K562 (cell line): ENCODE results near the gene ZNF618. TPM values are rescaled to one million over a fixed set of nuclear protein-coding genes. Genes with fewer than 3 reads are reported as not detected.

Source experiments
- ATAC-seq: fragments of 200-7000 bp; cut with Tn5 transposase; 3 replicates; pipeline ENCODE4 v1.9.1; 2020; ENCODE audit warnings: moderate library complexity
- BruUV-seq: library from RNA; stranded (reverse); fragments of 400-500 nt; replicated peaks from 2 replicates; lab custom pipeline; 2021; lab: Mats Ljungman, UMichigan
- CTCF ChIA-PET: fragments of 300-600 bp; formaldehyde crosslinking; extraction: SDS; loops from one replicate; lab custom pipeline; 2021; ENCODE audit warnings: low intra/inter-chr PET ratio; lab: Yijun Ruan, JAX
- POLR2A ChIA-PET: fragments of 300-600, 350-650 bp; sonication (Branson Sonifier 250); formaldehyde crosslinking; extraction: SDS; loops from one replicate; lab custom pipeline; 2021; ENCODE audit warnings: antibody characterized with exemption, inconsistent platforms; lab: Yijun Ruan, JAX
- DNase-seq, 4 experiments: peaks; one replicate each; pipeline versions ENCODE4 v3.0.0 to v3.0.0-alpha.2; 2011 to 2018; ENCODE audit warnings: low spot score in 3 of 4, mixed read lengths in 3 of 4; ENCODE audit errors: extremely low read depth in 1 of 4
- FAIRE-seq: peaks from 2 replicates; lab custom pipeline; 2011; peaks lifted over from hg19 to GRCh38; lab: Jason Lieb, UNC
- H2AFZ ChIP-seq: 2 replicates; pipeline ENCODE4 v1.6.0; 2011; ENCODE audit warnings: low read depth, low read length, control low read depth, inconsistent platforms
- H3K27ac ChIP-seq: fragments of 200-600 bp; 3 replicates; pipeline ENCODE4 v1.8.0; 2011; ENCODE audit warnings: low read depth, mild to moderate bottlenecking, control low read depth, inconsistent platforms, low read length, moderate library complexity, mixed read lengths; ENCODE audit errors: extremely low read depth
- H3K27me3 ChIP-seq, 2 experiments: fragments of 300-600 bp in 1 of 2; 2 replicates in 1 of 2; 3 replicates in 1 of 2; pipeline versions ENCODE4 v1.6.0 to v1.8.0; 2011; ENCODE audit warnings: inconsistent platforms in 2 of 2, low read length in 2 of 2, mild to moderate bottlenecking in 1 of 2, mixed read lengths in 1 of 2, moderate library complexity in 1 of 2; ENCODE audit not compliant: control insufficient read depth in 2 of 2, insufficient read depth in 2 of 2
- H3K36me3 ChIP-seq: fragments of 300-600 bp; 3 replicates; pipeline ENCODE4 v1.8.0; 2011; ENCODE audit warnings: mild to moderate bottlenecking, low read length, inconsistent platforms; ENCODE audit not compliant: control insufficient read depth, insufficient read depth
- H3K4me1 ChIP-seq, 2 experiments: fragments of 200-600 bp in 1 of 2; replicated peaks in 1 of 2; 2 replicates in 1 of 2; 3 replicates in 1 of 2; pipeline versions ENCODE4 v1.5.1 to v1.8.0; 2011; ENCODE audit warnings: inconsistent platforms in 2 of 2, low read length in 2 of 2, mild to moderate bottlenecking in 1 of 2, mixed read lengths in 1 of 2, moderate library complexity in 1 of 2; ENCODE audit not compliant: control insufficient read depth in 2 of 2, insufficient read depth in 2 of 2
- H3K4me2 ChIP-seq: 2 replicates; pipeline ENCODE4 v1.6.1; 2011; ENCODE audit warnings: low read length, control low read depth, inconsistent platforms, mixed read lengths; ENCODE audit not compliant: insufficient read depth
- H3K4me3 ChIP-seq: fragments of 200-600 bp; sonication (generic), shearing (Covaris generic); 2 replicates; pipeline ENCODE4 v1.5.1; 2016; ENCODE audit warnings: control low read depth, inconsistent platforms
- H3K79me2 ChIP-seq: fragments of 200-600 bp; 3 replicates; pipeline ENCODE4 v1.8.0; 2011; ENCODE audit warnings: low read length, inconsistent platforms; ENCODE audit not compliant: control insufficient read depth, insufficient read depth
- H3K9ac ChIP-seq, 2 experiments: 2 replicates each; pipeline versions ENCODE4 v1.6.0 to v1.6.1; 2011; ENCODE audit warnings: low read depth in 2 of 2, low read length in 2 of 2, control low read depth in 1 of 2, inconsistent platforms in 1 of 2, mild to moderate bottlenecking in 1 of 2, mixed read lengths in 1 of 2; ENCODE audit not compliant: insufficient read depth in 1 of 2
- H3K9me1 ChIP-seq: one replicate; pipeline ENCODE4 v1.6.0; 2011; ENCODE audit warnings: inconsistent platforms, mild to moderate bottlenecking, low read length, moderate library complexity; ENCODE audit not compliant: control insufficient read depth, insufficient read depth
- H3K9me3 ChIP-seq: replicated peaks from 2 replicates; pipeline ENCODE4 v1.5.1; 2011; ENCODE audit warnings: low read depth, low read length, inconsistent platforms; ENCODE audit not compliant: control insufficient read depth, insufficient read depth
- H4K20me1 ChIP-seq: replicated peaks from 2 replicates; pipeline ENCODE4 v1.6.1; 2011; ENCODE audit warnings: low read length, inconsistent platforms, mixed read lengths; ENCODE audit not compliant: control insufficient read depth, insufficient read depth
- EHMT2 ChIP-seq: fragments of 450-650 bp; IDR thresholded peaks from 2 replicates; pipeline ENCODE4 v1.6.1; 2018; ENCODE audit warnings: antibody characterized with exemption
- ETS2 ChIP-seq: IDR thresholded peaks from 2 replicates; pipeline ENCODE4 v1.6.1; 2016; ENCODE audit warnings: borderline replicate concordance, missing genetic modification characterization, mild to moderate bottlenecking, moderate library complexity, missing compliant biosample characterization; ENCODE audit not compliant: poor library complexity, severe bottlenecking
- KLF13 ChIP-seq: fragments of 450-650 bp; IDR thresholded peaks from 2 replicates; pipeline ENCODE4 v1.6.1; 2016; ENCODE audit warnings: missing genetic modification characterization, low read depth, mild to moderate bottlenecking, missing compliant biosample characterization, moderate library complexity, borderline replicate concordance
- MCM2 ChIP-seq: fragments of 450-650 bp; IDR thresholded peaks from 2 replicates; pipeline ENCODE4 v1.6.1; 2017; ENCODE audit warnings: low read depth, mild to moderate bottlenecking
- NCOA1 ChIP-seq: fragments of 450-650 bp; IDR thresholded peaks from 2 replicates; pipeline ENCODE4 v1.6.1; 2016; ENCODE audit warnings: low read depth
- NEUROD1 ChIP-seq: fragments of 150-350 bp; IDR thresholded peaks from 2 replicates; pipeline ENCODE4 v1.6.1; 2014; ENCODE audit warnings: borderline replicate concordance, low read length, low read depth; ENCODE audit not compliant: partially characterized antibody
- NFXL1 ChIP-seq: fragments of 450-650 bp; formaldehyde crosslinking; IDR thresholded peaks from 2 replicates; pipeline ENCODE4 v1.4.0; 2021; ENCODE audit warnings: mild to moderate bottlenecking
- RBM17 ChIP-seq: fragments of 200-400 bp; formaldehyde crosslinking; IDR thresholded peaks from 2 replicates; pipeline ENCODE4 v1.6.1; 2017; ENCODE audit warnings: low read depth, mild to moderate bottlenecking, low read length, borderline replicate concordance
- RBM34 ChIP-seq: fragments of 200-400 bp; formaldehyde crosslinking; IDR thresholded peaks from 2 replicates; pipeline ENCODE4 v1.6.1; 2018; ENCODE audit warnings: low read length, borderline replicate concordance; ENCODE audit not compliant: insufficient read depth
- YBX1 ChIP-seq: fragments of 450-650 bp; IDR thresholded peaks from 2 replicates; pipeline ENCODE4 v1.7.1; 2016; ENCODE audit warnings: mild to moderate bottlenecking
- WGBS: fragments of 100-300 bp; shearing (Covaris generic); methylation state at CpG from one replicate; pipeline ENCODE4 v1.1.6; 2016; ENCODE audit warnings: low coverage, mixed read lengths; ENCODE audit not compliant: insufficient coverage; ENCODE audit errors: missing lambda C conversion rate; 5-methylcytosine and 5-hydroxymethylcytosine counted together
- in situ Hi-C: fragments of 300-500 bp; cut with MboI; formaldehyde crosslinking; loops from 4 replicates; pipeline ENCODE4 v1.15.0; 2018; ENCODE audit warnings: inconsistent platforms, mixed read lengths
- intact Hi-C: fragments of 100-400 bp; cut with micrococcal nuclease; formaldehyde crosslinking; loops from 2 replicates; pipeline ENCODE4 v1.14.2; 2022
- polyA plus RNA-seq, 8 experiments: library from polyadenylated mRNA; depleted of rRNA in 4 of 8; stranded (reverse) in 5 of 8; unstranded in 3 of 8; fragments of >200 nt; fragmentation: Nextera tagmentation in 2 of 8; fragmentation: Illumina TruSeq in 1 of 8; extraction: Ambion mirVana in 2 of 8; extraction: Trizol in 1 of 8; gene quantifications; 2 replicates each; pipeline versions ENCODE4 v1.2.1 to v1.2.3, GENCODE V29; 2011 to 2014; ENCODE audit warnings: inconsistent platforms in 1 of 8, missing spikeins in 1 of 8
- total RNA-seq, 7 experiments: library from RNA; depleted of rRNA in 6 of 7; stranded (reverse); fragments of >200 nt in 6 of 7; fragmentation: Illumina TruSeq in 2 of 7; extraction: Trizol in 2 of 7; gene quantifications; 2 replicates each; pipeline versions ENCODE4 v1.2.1 to v1.2.3, GENCODE V29; 2011 to 2021; ENCODE audit warnings: low replicate concordance in 1 of 7
- TF ChIP-seq, protein P1 (sequence below), 2 experiments: fragments of 450-650 bp; formaldehyde crosslinking in 1 of 2; IDR thresholded peaks; 2 replicates each; pipeline versions ENCODE4 v1.4.0 to v1.6.1; 2014 to 2020; ENCODE audit warnings: mild to moderate bottlenecking in 2 of 2, borderline replicate concordance in 1 of 2, low read depth in 1 of 2

Gene ZNF618
- total and polyA plus RNA-seq, 9 of the 15 experiments (the other 6 are each of a cell fraction or from before 2014, with no cell fraction given): 0.08 to 13.7 (median 3.4) TPM

DNA sequence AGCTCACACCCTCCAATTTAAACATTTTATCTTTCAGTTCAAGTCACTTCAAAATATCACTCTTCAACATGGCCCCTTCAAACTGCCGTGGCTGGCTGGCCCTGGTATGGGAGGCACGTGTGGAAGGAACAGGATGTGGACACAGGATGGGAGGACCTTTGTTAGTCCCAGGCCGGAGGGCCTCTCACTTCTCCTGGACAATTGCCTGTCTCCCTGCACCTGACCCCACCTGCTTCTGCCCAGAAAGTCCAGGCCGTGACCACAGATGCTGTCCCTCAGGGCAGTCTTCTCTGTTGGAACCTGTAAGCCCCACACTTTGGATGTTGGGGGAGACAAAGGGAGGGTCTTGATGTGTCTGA lies 182.6 kb downstream of the ZNF618 start:
- H3K4me1 ChIP-seq: no peaks in the 10 kb centered on the region
- intact Hi-C loops (no loop called here), in situ Hi-C loops (no loop called here)
- H3K4me3 ChIP-seq: no peak overlapping the region
- H3K27ac ChIP-seq: no peak overlapping the region
- peaks cover 0 to 20% of the 10 kb centered on the region in 2 experiments; a peak in 3 of 5 replicates for H3K27me3 ChIP-seq
- H3K9me3 ChIP-seq: no peaks in the 10 kb centered on the region
- TF ChIP-seq, protein P1, sequence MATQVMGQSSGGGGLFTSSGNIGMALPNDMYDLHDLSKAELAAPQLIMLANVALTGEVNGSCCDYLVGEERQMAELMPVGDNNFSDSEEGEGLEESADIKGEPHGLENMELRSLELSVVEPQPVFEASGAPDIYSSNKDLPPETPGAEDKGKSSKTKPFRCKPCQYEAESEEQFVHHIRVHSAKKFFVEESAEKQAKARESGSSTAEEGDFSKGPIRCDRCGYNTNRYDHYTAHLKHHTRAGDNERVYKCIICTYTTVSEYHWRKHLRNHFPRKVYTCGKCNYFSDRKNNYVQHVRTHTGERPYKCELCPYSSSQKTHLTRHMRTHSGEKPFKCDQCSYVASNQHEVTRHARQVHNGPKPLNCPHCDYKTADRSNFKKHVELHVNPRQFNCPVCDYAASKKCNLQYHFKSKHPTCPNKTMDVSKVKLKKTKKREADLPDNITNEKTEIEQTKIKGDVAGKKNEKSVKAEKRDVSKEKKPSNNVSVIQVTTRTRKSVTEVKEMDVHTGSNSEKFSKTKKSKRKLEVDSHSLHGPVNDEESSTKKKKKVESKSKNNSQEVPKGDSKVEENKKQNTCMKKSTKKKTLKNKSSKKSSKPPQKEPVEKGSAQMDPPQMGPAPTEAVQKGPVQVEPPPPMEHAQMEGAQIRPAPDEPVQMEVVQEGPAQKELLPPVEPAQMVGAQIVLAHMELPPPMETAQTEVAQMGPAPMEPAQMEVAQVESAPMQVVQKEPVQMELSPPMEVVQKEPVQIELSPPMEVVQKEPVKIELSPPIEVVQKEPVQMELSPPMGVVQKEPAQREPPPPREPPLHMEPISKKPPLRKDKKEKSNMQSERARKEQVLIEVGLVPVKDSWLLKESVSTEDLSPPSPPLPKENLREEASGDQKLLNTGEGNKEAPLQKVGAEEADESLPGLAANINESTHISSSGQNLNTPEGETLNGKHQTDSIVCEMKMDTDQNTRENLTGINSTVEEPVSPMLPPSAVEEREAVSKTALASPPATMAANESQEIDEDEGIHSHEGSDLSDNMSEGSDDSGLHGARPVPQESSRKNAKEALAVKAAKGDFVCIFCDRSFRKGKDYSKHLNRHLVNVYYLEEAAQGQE (IDR thresholded peaks at IDR 0.05; ENCODE audit: borderline replicate concordance): no peak
- TF ChIP-seq, protein P1 (CRISPR knock-in tag; IDR thresholded peaks at IDR 0.05; ENCODE audit: low read depth): no peak
- TF ChIP-seq RBM34 (no peak), NCOA1 (no peak), NFXL1 (CRISPR knock-in tag) (no peak), MCM2 (no peak), KLF13 (tag) (no peak), NEUROD1 (no peak), YBX1 (no peak), RBM17 (no peak), EHMT2 (no peak), ETS2 (tag) (no peak)
- DNase-seq: no peak
- 15% methylated on average over 4 of the region's 4 CpGs for WGBS
- ATAC-seq: no peak
- no peaks in the 10 kb centered on the region for H3K79me2 ChIP-seq
- no TSS peak for BruUV-seq
- no peak overlapping the region for H2AFZ ChIP-seq
- ChIA-PET POLR2A (interaction anchor here (0.6 to 0.7 kb wide), 2 partner anchors 9 to 12 kb away, joined by 3 read pairs; no protein-coding TSS in a partner anchor), CTCF (no interaction called here)
- no peaks in the 10 kb centered on the region for H3K9me1 ChIP-seq
- H3K9ac ChIP-seq: no peak overlapping the region
- no peak for FAIRE-seq
- peaks cover 3% of the 10 kb centered on the region; the same call in 1 of the 2 replicates for H4K20me1 ChIP-seq
- H3K4me2 ChIP-seq: no peak overlapping the region
- no peaks in the 10 kb centered on the region for H3K36me3 ChIP-seq
